ENCODE measurements around the gene TAAR2. TPM values are rescaled to one million over a fixed set of nuclear protein-coding genes. Genes with fewer than 3 reads are reported as not detected.
A peak's percentile ranks its signal among the peaks of the same experiment; 100 is the strongest.
"Not testable (repeated sequence)": the region's sequence is repeated elsewhere in the genome, so short reads cannot be mapped to it uniquely, and the experiment has no call there.

The TAAR2 gene
- total and polyA plus RNA-seq, 12 donors: not detected

GRCh38 chr6:132607544-132608233, 16.4 kb downstream of the TAAR2 start:
- H3K27me3 ChIP-seq: no peaks in the 10 kb centered on the region
- intact Hi-C loops (cut with DNase I): no loop called here
- H3K9me3 ChIP-seq (replicated peaks in 1 of 3): no peaks in the 10 kb centered on the region
- no peaks in the 10 kb centered on the region for H3K36me3 ChIP-seq (replicated peaks in 1 of 2)
- DNase-seq: no peak
- no peak overlapping the region for H3K27ac ChIP-seq
- WGBS, 4 donors: 81 to 85% (median 82%) methylated on average over 5 of the region's 5 CpGs
- TF ChIP-seq CTCF (IDR thresholded peaks at IDR 0.05) (no peak), POLR2A (IDR thresholded peaks at IDR 0.05) (no peak)
- H3K4me3 ChIP-seq: no peak overlapping the region
- no peaks in the 10 kb centered on the region for H3K4me1 ChIP-seq (replicated peaks in 1 of 2)

- Histone ChIP-seq H3K9me3 (replicated peaks in 1 of 3) (no peaks in the 10 kb centered on the region), H3K36me3 (replicated peaks in 1 of 2) (no peaks in the 10 kb centered on the region), H3K4me1 (replicated peaks in 1 of 2) (no peaks in the 10 kb centered on the region), H3K4me3 (no peak overlapping the region), H3K27ac (no peak overlapping the region), H3K27me3 (no peaks in the 10 kb centered on the region)
- WGBS, 4 donors: 78 to 83% (median 82%) methylated on average over 8 of the region's 8 CpGs
- TF ChIP-seq CTCF (IDR thresholded peaks at IDR 0.05): no peak
- no peak for TF ChIP-seq POLR2A (IDR thresholded peaks at IDR 0.05)
- DNase-seq: no peak
- intact Hi-C loops (cut with DNase I): no loop called here
Measured at GRCh38 chr6:132604635-132605152, 19.4 kb downstream of the TAAR2 start.

GRCh38 chr6:132600900-132601299, 23.2 kb downstream of the TAAR2 start:
- H3K4me3 ChIP-seq; intact Hi-C loops (cut with DNase I); H3K27me3 ChIP-seq; H3K36me3 ChIP-seq (replicated peaks in 1 of 2); H3K4me1 ChIP-seq (replicated peaks in 1 of 2); H3K9me3 ChIP-seq (replicated peaks in 1 of 3); DNase-seq; H3K27ac ChIP-seq: not testable (repeated sequence)

- peaks cover 5% of the 10 kb centered on the region for H3K27me3 ChIP-seq
- no peak for TF ChIP-seq CTCF (IDR thresholded peaks at IDR 0.05)
- no peak for TF ChIP-seq POLR2A (IDR thresholded peaks at IDR 0.05)
- 37 to 45% (median 44%) methylated on average over 3 of the region's 3 CpGs for WGBS, 4 donors
- intact Hi-C loops (cut with DNase I): no loop called here
- no peaks in the 10 kb centered on the region for H3K36me3 ChIP-seq (replicated peaks in 1 of 2)
- no peak overlapping the region for H3K27ac ChIP-seq
- no peaks in the 10 kb centered on the region for H3K4me1 ChIP-seq (replicated peaks in 1 of 2)
- no peaks in the 10 kb centered on the region for H3K9me3 ChIP-seq (replicated peaks in 1 of 3)
- DNase-seq: peak in 1 of 7 donors; percentile 2
- H3K4me3 ChIP-seq: no peak overlapping the region
Measured at GRCh38 chr6:132598473-132598872, 25.6 kb downstream of the TAAR2 start.

GRCh38 chr6:132596201-132596600, 27.9 kb downstream of the TAAR2 start:
- Histone ChIP-seq H3K9me3 (replicated peaks in 1 of 3) (no peaks in the 10 kb centered on the region), H3K27me3 (peaks cover 5% of the 10 kb centered on the region), H3K27ac (no peak overlapping the region), H3K4me1 (replicated peaks in 1 of 2) (no peaks in the 10 kb centered on the region), H3K36me3 (replicated peaks in 1 of 2) (no peaks in the 10 kb centered on the region), H3K4me3 (no peak overlapping the region)
- no peak for TF ChIP-seq POLR2A (IDR thresholded peaks at IDR 0.05)
- no peak for TF ChIP-seq CTCF (IDR thresholded peaks at IDR 0.05)
- 55 to 77% (median 67%) methylated on average over 6 of the region's 6 CpGs for WGBS, 4 donors
- intact Hi-C loops (cut with DNase I): no loop called here
- no peak for DNase-seq

All from adrenal gland (tissue), 12 donors.